HG02870 (cell line): ENCODE measurements around the gene CPNE6.

Experiments used
- ATAC-seq: cut with Tn5 transposase; IDR thresholded peaks from one replicate; pipeline ENCODE4 v1.9.1; 2021; ENCODE audit warnings: mild to moderate bottlenecking, moderate library complexity; ENCODE audit not compliant: unreplicated experiment

Gene CPNE6

DNA sequence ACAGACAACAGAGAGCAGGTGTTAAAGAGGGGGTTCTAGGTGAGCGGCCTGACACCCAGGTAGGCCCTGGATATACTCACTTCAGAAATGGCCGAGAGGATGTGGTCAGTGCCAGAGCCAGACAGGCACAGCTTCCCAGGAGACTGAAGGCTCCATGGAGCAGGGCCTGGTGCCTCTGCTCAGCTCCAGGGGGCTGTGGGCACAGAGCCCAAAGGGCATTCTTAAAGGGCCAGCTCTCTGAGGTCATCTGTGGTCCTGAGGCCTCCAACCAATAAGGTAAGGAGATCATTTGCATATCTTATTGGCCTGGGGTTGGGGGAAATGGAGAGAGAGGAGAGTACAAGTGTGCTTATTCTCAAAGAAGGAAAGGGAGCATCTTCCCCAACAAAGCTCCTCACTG is 13.1 kb downstream of the CPNE6 start:
- no peak for ATAC-seq

DNA sequence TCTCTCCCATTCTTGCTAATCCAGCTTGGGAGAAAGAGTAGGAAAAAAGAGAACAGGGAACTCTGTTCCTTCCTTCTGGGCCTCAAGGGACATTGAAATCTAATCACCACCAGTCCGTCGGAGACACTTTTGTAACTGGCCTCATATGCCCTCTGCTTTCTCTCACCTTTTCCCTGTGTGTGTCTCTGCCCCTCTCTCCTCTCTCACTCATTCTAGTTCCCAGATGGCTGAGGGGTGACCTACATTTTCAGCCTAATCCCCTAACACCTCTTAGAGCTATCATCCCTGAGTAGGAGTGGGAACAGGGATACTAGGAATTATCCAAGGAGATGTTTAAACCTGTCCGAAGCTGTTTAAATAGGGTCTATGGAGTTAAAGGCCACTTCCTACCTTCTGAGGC is 13.9 kb downstream of the CPNE6 start:
- ATAC-seq = no peak

DNA sequence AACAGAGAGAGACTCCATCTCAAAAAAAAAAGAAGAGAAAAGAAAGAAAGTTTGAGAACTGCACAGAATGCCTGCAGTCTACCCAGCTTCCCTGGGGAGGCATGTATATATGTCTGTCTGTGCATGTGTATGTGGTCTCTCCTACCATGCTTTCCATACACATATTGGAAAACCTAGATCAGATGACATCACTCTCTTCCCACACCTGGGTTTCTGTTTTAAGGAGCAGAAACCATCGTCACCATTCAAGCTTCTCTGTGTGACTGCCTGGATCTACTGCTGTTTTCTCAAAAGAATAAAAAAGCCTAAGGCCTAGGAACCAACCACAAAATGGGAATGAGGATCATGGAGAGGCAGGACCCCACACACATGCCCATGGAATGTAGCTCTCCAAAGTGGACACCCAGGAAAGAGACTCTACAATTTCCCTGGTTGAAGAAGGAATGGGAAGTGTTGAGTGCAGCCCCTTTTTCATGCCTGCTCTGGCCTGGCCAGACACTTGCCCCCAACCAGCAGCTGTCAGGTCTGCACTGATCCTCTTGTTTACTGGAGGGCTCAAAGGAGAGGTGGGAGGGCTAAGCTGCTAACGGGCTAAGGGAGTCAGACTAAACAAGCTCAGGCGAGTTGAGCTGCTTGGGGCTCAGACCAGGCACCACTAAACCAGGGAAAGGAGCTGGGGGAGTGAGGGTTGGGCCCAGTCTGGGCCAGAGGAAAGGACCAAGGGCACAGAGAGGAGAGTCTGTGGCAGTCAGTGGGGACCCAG is 15.0 kb downstream of the CPNE6 start:
- no peak for ATAC-seq

DNA sequence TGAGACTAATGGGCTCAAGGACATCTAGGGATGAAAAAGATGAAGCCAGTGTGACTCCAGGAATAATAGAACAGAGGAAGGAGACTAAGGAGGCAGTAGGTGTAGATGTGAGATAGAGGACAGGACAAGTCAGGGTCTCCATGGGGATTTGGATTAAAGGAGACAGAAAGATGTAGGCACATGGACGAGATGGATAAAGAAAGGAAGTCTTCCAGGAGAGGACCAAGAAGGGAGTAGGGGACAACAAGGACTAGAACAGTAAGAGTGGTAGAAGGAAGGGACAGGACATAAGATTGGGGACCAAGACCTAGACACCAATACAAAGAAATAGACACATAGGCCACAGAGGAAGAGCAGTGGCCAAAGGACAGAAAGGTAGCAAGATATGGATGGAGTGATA is 15.6 kb downstream of the CPNE6 start:
- no peak for ATAC-seq

DNA sequence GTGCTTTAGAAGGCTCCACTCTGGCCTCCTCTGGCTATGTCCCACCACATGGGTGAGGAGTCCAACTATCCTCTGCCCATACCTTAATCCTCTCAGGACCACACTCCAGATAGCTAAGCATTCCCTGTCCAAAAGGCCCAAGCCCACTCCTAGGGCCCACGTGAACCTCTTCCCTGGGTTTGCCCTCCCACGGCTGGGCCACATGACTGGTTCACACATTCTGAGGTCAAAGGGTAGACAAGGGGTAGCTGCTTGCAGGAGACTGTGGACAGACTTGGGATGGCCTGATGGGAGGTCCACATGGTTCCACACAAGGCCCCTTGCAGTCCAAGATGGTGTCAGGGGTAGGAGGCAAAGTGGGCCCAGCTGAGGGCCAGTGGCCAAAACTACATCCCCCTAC is 16.7 kb downstream of the CPNE6 start:
- ATAC-seq = no peak

DNA sequence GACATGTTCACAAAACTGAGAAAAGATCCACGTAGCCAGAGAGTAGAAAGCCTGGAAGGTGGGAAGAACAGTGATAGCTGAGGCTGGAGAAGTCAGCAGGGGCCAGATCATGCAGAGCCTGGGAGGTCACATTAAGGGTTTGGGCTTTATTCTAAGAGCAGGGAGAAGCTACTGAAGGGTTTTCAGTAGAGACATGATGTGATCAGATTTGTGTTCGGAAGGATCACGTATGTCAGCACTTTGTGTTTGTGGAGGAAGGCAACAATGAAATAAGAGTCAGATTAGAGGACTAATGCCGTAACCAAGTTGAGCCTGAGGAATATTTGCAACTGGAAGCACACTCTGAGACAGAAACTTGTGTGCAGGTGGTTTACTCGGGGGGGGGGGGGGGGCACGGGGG is 18.5 kb downstream of the CPNE6 start:
- no peak for ATAC-seq

DNA sequence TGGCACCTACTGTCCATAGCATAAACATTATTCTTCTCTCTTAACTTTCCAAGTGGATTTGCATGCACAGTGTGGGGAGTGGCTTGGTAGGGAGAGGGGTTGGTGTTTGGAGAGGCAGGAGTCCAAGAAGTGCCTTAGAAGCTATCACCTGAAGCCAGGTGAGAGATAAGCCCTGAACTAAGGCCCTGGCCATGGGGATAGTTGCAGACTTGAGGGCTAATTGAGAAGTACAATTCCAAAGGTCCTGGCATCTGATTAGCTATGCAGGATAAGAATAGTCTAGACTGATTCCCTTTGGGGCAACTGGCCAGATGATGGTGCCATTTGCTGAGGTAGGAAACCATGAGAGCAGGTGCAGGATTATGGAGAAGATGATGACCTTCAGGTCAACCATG is 20.7 kb downstream of the CPNE6 start:
- ATAC-seq = no peak

DNA sequence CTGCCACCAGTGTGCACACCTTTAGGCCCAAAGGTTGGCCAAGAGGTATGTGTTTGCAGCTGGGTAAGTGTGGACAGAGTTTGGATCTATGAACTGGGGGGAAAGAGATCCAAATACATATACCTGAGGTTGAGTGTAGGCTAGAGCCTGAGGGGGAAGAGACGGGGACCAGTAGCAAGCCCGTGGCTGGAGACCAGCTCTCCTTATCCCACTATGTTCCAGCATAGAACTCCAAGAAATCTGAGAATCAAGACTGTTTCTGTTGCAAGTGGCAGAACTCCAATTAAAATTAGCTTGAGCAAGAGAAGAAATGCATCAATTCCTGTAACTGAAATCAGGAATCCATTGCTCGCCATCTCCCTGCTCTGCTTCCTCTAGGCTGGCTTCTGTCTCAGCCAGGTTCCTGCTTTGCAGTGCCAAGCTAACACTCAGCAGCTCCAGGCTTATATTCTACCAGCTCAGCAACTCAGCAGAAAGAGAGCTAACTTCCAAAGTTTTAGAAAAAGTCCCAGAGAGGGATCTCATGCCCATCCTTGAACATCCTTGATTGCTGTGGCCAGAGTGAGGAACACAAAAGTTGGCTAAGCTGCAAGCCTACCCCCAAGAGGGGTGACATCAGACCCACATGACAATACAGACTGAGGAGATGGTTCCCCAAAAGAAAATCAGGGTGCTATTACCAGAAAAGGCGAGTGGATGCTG is 21.3 kb downstream of the CPNE6 start:
- ATAC-seq = no peak

DNA sequence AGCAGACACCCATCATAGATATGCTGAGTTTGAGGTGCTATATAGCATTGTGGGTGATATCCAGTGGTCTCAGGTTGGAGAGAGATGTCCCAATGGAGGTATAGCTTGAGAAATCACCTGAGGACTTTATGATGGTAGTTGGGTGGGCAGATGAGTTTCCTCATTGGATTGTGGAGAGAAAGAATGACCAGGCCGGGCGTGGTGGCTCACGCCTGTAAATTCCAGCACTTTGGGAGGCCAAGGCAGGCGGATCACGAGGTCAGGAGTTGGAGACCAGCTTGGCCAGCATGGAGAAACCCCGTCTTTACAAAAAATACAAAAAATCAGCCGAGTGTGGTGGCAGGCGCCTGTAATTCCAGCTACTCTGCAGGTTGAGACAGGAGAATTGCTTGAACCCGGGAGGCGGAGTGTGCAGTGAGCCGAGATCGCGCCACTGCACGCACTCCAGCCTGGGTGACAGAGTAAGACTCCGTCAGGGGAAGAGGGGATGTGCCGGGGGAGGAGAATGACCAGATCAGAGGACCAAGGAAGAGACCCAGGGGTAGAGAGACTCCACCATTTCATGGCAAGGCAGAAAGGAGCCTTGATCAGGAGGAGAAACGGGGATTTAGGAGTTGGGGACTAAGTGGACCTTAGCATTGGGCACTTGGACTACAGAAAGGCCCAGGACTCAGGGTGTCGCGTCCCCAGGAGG is 22.0 kb downstream of the CPNE6 start:
- no peak for ATAC-seq

DNA sequence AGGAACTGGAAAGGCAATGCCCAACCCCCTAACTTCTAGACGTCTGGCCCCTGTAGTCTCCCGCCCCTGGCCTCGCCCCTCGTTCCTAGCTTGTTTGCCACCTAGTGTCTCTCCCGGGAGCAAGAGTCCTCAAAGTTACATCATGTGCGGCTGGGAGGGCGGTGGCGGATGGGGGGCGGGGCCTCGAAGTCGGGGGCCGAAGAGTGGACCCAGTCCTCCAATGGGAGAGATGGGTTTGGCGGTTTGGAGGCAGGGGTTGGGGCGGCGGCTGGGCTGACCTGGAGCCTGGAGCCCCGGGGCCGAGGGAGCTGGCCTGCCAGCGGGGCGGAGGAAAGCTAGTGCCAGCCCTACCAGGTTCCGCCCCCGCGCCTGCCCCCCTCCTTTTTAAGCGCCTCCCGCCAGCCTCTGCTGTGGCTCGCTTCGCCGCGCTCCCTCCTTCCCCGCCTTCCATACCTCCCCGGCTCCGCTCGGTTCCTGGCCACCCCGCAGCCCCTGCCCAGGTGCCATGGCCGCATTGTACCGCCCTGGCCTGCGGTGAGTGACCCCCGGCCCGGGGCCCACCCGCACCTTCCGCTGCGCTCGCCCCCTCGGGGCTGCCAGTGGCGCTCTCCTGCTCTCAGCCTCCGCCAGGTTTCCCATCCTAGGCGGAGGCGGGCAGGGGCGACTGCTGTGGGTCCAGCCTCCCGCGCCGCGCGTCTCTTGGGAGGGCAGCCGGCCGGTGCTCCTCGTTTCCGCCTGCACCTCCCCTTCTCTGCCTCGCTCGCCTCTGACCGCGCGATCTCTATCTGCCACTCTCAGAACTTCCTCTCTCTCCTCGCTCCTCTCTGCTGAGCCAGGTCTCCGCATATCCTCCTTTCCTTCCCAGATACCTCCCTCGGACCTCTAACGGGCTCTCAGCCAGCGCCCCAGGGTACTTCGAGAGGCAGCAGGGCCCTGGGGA is 22.8 kb downstream of the CPNE6 start, which contains the start of gene PCK2:
TSS of gene PCK2 (plus strand) at position 411 of the 940 bp plus-strand sequence. CDS start at position 506, 95 bp downstream.
- ATAC-seq = peak; percentile 33

DNA sequence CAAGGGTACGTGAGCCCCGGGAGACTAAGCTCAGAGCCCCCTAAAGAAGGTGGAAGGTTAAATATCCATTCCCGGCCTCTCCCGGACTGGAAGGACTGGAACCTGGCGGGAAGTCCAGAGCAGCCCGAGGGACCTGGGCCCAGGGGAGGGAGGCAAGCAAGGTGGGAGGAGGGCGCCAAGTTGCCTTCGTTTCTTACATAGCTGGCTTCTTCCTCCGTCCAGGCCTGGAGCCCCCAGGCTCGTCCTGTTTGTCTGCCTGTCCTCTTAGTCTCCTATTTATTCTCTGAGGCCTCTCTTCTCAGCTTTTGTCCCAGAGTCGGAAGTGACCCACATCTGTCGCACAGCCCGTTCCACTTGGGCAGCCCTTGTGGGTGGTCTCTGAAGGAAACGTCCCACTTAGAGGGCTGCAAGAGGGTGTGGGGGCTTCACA is 23.5 kb downstream of the CPNE6 start:
- ATAC-seq = peak; percentile 1

DNA sequence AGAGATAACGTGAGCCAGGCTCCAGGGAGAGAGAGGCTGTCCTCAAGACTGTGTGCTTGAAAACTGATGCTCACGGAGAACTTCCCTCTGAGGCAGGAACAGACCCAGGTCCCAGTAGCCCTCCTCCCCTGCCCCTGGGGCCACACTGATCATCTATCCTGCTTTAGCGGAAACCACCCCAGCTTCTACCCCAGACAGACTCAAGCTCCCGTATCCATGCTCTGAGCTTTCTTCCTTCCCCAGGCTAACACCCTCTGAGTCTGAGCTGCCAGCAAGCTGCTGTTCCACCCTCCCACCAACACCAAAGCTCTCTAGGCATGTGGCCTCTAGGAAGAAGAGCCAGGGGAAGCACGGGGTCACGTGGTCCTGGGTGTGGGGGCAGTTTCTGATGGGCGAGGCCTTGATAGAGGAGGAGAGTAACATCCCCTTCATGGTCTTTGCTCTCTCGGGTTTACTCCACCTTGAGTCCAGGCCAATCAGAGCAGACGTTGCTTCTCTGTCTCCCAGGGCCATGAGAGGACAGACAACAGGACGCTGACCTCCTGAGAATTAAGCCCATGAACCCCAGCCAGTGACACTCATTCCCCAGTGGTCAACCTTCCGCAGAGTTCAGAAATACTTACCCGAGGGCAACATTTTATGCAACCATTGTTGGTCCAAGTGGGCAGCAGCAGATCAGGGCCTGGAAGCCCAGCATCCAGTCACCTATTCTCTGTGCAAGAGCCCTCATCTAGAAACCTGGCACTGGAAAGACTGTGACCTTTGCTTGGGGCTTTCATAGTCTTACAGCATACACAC is 24.1 kb downstream of the CPNE6 start:
- ATAC-seq = peak; percentile 76

DNA sequence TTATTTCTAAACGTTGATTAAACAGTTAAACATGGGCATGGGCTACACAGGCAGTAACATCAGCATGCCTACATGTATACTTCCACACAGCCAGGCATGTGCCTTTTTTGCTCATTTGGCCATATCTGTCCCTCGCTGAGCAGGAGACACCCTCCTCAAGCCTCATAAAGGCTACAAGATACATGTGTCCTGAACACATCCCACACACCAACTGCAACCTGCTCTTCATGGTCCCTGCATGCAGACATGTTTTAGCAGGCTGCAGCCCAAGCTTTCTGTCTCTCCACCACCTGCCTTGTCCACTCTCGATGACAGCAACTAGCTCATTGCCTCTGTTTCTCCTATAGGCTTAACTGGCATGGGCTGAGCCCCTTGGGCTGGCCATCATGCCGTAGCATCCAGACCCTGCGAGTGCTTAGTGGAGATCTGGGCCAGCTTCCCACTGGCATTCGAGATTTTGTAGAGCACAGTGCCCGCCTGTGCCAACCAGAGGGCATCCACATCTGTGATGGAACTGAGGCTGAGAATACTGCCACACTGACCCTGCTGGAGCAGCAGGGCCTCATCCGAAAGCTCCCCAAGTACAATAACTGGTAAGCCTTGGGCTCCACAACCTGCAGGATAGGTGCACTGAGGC is 25.3 kb downstream of the CPNE6 start:
- no peak for ATAC-seq

DNA sequence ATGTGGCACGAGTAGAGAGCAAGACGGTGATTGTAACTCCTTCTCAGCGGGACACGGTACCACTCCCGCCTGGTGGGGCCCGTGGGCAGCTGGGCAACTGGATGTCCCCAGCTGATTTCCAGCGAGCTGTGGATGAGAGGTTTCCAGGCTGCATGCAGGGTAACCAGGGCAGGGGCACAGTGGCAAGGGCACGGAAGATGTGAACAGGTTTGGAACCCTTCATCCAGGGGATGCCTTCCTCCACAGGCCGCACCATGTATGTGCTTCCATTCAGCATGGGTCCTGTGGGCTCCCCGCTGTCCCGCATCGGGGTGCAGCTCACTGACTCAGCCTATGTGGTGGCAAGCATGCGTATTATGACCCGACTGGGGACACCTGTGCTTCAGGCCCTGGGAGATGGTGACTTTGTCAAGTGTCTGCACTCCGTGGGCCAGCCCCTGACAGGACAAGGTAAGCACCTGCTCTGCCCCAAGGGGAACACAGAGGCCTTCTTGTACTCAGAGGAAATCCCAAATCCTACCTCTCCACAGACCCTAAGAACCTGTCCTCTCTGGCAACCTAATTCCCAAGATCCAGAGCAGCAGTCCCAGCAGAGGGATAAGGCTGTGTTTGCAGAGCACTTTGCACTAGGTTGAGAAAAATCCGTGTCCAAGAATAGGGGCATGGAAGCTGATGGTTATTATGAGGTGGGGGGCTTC is 27.0 kb downstream of the CPNE6 start:
- no peak for ATAC-seq

DNA sequence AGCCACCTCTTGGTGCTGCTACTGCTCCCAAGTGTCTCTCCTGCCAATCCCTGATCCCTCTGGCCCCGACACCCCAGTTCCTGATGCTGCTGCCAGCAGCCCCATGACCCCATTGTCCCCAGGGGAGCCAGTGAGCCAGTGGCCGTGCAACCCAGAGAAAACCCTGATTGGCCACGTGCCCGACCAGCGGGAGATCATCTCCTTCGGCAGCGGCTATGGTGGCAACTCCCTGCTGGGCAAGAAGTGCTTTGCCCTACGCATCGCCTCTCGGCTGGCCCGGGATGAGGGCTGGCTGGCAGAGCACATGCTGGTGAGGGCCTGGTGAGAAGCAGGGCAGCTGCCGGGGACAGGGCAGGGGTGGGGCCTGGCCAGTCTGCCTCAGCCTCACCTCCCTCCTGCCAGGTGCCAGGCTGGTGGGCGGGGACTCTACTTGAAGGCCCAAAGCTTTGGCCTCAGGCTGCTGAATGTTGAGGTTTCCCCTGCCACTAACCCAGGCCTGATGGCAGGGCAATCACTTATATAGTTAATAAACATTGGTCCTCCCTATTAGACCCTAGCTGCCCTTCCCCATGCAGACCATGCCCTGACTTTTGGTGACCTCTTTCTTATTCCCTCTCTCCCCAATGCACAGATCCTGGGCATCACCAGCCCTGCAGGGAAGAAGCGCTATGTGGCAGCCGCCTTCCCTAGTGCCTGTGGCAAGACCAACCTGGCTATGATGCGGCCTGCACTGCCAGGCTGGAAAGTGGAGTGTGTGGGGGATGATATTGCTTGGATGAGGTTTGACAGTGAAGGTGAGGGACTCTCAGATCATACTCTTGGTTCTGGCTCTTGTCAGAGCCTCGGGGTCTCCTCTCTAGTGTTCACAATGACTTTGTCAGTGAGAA is 27.8 kb downstream of the CPNE6 start:
- no peak for ATAC-seq

DNA sequence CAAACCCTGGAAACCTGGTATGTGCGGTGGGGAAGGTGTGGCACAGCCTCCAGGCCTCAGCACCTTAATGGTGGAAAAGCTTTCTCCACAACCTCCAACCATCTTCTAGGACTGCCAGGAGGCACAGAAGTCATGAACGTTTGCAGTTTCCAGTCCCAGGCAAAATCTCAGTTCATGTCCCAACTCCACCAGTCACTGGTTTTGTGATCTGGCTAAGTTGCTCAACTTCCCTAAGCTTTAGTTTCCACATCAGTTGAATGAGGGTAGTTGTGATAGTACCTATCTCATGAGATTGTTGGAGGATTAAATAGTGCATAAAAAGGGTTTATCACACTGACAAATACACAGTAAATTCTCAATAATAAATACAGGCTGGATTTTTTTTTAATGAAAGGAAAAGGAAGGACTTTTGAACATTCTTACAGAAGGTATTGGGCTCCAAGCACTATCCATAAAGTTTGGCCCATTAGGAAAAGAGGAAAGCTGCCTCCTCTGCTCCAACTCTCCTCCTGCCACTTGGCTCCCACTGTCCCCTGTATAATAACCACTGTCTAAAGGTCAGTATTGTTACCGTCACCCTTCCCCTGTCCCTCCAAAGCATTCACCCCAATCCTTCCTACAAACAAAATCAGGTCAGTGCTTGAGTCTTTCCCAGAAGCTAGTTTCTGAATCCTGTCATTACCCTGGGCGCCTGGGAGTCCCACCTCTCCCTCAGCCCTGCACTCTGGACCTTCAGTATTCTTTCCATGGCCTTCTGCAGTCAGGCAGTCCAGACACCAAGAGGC is 29.0 kb downstream of the CPNE6 start:
- ATAC-seq = no peak

DNA sequence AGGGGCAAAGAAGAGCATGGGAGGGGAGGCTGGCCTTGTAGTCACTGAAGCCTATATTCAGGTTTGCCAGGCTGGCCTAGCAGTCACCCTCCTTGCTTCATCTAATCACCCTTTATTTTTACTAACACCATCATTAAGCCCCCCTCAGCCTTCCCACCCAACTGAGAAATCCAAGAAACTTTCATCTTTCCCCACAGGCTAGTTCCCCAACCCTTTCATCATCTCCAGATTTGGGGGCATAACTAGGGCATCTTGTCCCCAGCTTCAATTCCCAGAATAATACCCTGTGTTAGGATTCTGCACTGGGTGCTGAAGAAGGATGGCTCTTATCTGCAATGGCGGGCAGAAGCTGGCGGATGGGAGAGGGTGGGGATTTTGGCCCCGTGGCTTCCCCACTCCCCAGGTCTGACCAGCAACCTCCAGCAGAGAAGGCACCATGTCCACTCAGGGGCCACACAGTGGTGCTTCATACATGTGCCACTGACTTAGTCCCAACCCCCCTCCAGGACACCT is 29.7 kb downstream of the CPNE6 start:
- ATAC-seq = no peak
